ENCODE data around the gene KCNMB3.

The KCNMB3 gene

GRCh38 chr3:179196098-179196497 lies 54.8 kb downstream of the KCNMB3 start:
- no peak for TF ChIP-seq CTCF (IDR thresholded peaks at IDR 0.05; ENCODE audit: low read depth, low read length, missing control alignments)
- no peak overlapping the region for H3K4me3 ChIP-seq (ENCODE audit: low read depth, low read length)
- DNase-seq (ENCODE audit: low read depth): no peak

- no peak overlapping the region for H3K4me3 ChIP-seq (ENCODE audit: low read depth, low read length)
- no peak for DNase-seq (ENCODE audit: low read depth)
- TF ChIP-seq CTCF (IDR thresholded peaks at IDR 0.05; ENCODE audit: low read depth, low read length, missing control alignments): no peak
These were observed 56.0 kb downstream of the KCNMB3 start for GRCh38 chr3:179194931-179195330.
